Skeletal muscle cell (primary cell): ENCODE measurements around the gene ITPR2.
"Not testable (repeated sequence)": the region's sequence is repeated elsewhere in the genome, so short reads cannot be mapped to it uniquely, and the experiment has no call there.

ENCODE experiments used
- DNase-seq: peaks from one replicate; pipeline ENCODE4 v3.0.0-alpha.2; 2010; ENCODE audit warnings: low read depth
- H3K4me3 ChIP-seq: 2 replicates; pipeline ENCODE4 v1.5.1; 2011; ENCODE audit warnings: low read depth, mild to moderate bottlenecking, control low read depth, low read length, moderate library complexity

The ITPR2 gene

GRCh38 chr12:26853303-26854030, 20.5 kb upstream of the ITPR2 start:
- DNase-seq: peak; percentile 13
- H3K4me3 ChIP-seq: no peak overlapping the region

GRCh38 chr12:26851031-26851809, 18.2 kb upstream of the ITPR2 start:
- DNase-seq: no peak

GRCh38 chr12:26848156-26848825, 15.3 kb upstream of the ITPR2 start:
- no peak for DNase-seq

More at GRCh38 chr12:26851031-26851809, 18.2 kb upstream of the ITPR2 start:
- no peak overlapping the region for H3K4me3 ChIP-seq

GRCh38 chr12:26847431-26847830, 14.4 kb upstream of the ITPR2 start:
- DNase-seq: no peak
- H3K4me3 ChIP-seq: no peak overlapping the region

More at GRCh38 chr12:26848156-26848825, 15.3 kb upstream of the ITPR2 start:
- H3K4me3 ChIP-seq: no peak overlapping the region

GRCh38 chr12:26846416-26846815, 13.4 kb upstream of the ITPR2 start:
- no peak overlapping the region for H3K4me3 ChIP-seq
- DNase-seq: no peak

- DNase-seq: no peak
- no peak overlapping the region for H3K4me3 ChIP-seq
These were observed 13.0 kb upstream of the ITPR2 start for GRCh38 chr12:26845984-26846383.

GRCh38 chr12:26845057-26845666, 12.2 kb upstream of the ITPR2 start:
- H3K4me3 ChIP-seq: no peak overlapping the region
- DNase-seq: no peak

GRCh38 chr12:26843311-26843710, 10.3 kb upstream of the ITPR2 start:
- H3K4me3 ChIP-seq: no peak overlapping the region
- DNase-seq: no peak

- no peak overlapping the region for H3K4me3 ChIP-seq
- no peak for DNase-seq
These were observed 8.1 kb upstream of the ITPR2 start for GRCh38 chr12:26841085-26841484.

GRCh38 chr12:26839512-26839911, 6.5 kb upstream of the ITPR2 start:
- DNase-seq: no peak
- no peak overlapping the region for H3K4me3 ChIP-seq

GRCh38 chr12:26838888-26839416, 6.0 kb upstream of the ITPR2 start:
- H3K4me3 ChIP-seq: no peak overlapping the region
- no peak for DNase-seq

GRCh38 chr12:26836201-26836600, 3.2 kb upstream of the ITPR2 start:
- H3K4me3 ChIP-seq: no peak overlapping the region
- no peak for DNase-seq

GRCh38 chr12:26834503-26835060, 1.6 kb upstream of the ITPR2 start:
- not testable (repeated sequence) for DNase-seq, H3K4me3 ChIP-seq

- DNase-seq: no peak
- peak overlapping the region; percentile 81 for H3K4me3 ChIP-seq
These were observed 923 bp upstream of the ITPR2 start for GRCh38 chr12:26833743-26834490.

- DNase-seq: no peak
- H3K4me3 ChIP-seq: peak overlapping the region; percentile 81
These were observed 808 bp downstream of the ITPR2 start for GRCh38 chr12:26831951-26832821.

GRCh38 chr12:26830783-26831551, 2.0 kb downstream of the ITPR2 start:
- H3K4me3 ChIP-seq: no peak overlapping the region
- DNase-seq: no peak

- DNase-seq: no peak
- H3K4me3 ChIP-seq: no peak overlapping the region
These were observed 2.6 kb downstream of the ITPR2 start for GRCh38 chr12:26830363-26830762.
